ENCODE results near the gene ADAMTS12. TPM values are rescaled to one million over a fixed set of nuclear protein-coding genes. Genes with fewer than 3 reads are reported as not detected.

Gene ADAMTS12
- 13.5 and 15.1 TPM in 2 replicates for total RNA-seq

GRCh38 chr5:33891788-33892619 lies at the start of gene ADAMTS12:
ADAMTS12 (minus strand) TSS chr5:33891990; CDS start chr5:33891856, 134 bp downstream.

GRCh38 chr5:33936381-33937016 lies 44.7 kb upstream of the ADAMTS12 start, which contains the start of gene RXFP3:
RXFP3 (plus strand) TSS chr5:33936386; CDS start chr5:33936741, 355 bp downstream.

Other genes with a start within 250 kb of the ADAMTS12 start
- not detected in 2 replicates for gene RXFP3, start 44.4 kb upstream of the ADAMTS12 start, total RNA-seq
- under 0.01 TPM in 2 replicates for gene SLC45A2, start 92.7 kb upstream of the ADAMTS12 start, total RNA-seq
- gene AMACR, start 116.1 kb upstream of the ADAMTS12 start, total RNA-seq, result 10.4 and 17.0 TPM in 2 replicates
- 1.00 and 1.4 TPM in 2 replicates for gene C1QTNF3, start 151.2 kb upstream of the ADAMTS12 start, total RNA-seq